GM23248 (cell line): ENCODE measurements around the gene ISG15.

Source experiments
- EZH2 ChIP-seq: fragments of 200-600 bp; sonication (generic); IDR thresholded peaks from 2 replicates; pipeline ENCODE4 v1.6.1; 2018; ENCODE audit warnings: antibody characterized with exemption, mild to moderate bottlenecking; ENCODE audit not compliant: insufficient read depth, poor library complexity, severe bottlenecking
- EZH2phosphoT487 ChIP-seq: fragments of 200-600 bp; sonication (generic); IDR thresholded peaks from 2 replicates; pipeline ENCODE4 v1.6.1; 2018; ENCODE audit warnings: antibody characterized with exemption, moderate library complexity, mild to moderate bottlenecking, low read depth; ENCODE audit not compliant: insufficient read depth

GRCh38 chr1:1027791-1028190, 14.5 kb downstream of the ISG15 start:
- TF ChIP-seq EZH2phosphoT487 (no peak), EZH2 (no peak)
